ENCODE data around the gene SIRPG. TPM values are rescaled to one million over a fixed set of nuclear protein-coding genes. Genes with fewer than 3 reads are reported as not detected.
"Not testable (repeated sequence)": the region's sequence is repeated elsewhere in the genome, so short reads cannot be mapped to it uniquely, and the experiment has no call there.

Gene SIRPG
- total and polyA plus RNA-seq, 5 donors = 0.19 to 0.29 (median 0.20) TPM; not detected in 2

DNA sequence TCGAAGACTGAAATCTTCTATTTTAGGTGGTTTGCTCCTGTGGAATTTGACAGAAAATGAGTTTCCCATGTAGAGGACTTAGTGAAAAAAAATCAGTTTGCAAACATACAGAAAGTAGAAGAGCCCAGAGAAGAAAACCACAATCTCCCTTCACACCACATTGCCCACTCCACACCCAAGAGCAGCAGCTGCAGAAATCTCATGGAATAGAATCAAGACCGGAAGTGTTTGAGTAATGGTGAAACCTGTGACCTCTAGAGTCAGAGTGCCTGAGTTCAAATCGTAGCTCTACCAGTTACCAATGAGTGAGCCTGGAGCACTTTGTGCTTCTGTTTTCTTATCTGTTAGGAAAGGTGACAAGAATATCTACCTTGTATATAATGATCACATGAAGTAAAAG, 4.6 kb downstream of the SIRPG start:
- ATAC-seq = no peak
- WGBS = 63% methylated on average over 3 of the region's 3 CpGs
- H3K27me3 ChIP-seq (ENCODE audit: control insufficient read depth, insufficient read depth) = no peaks in the 10 kb centered on the region

DNA sequence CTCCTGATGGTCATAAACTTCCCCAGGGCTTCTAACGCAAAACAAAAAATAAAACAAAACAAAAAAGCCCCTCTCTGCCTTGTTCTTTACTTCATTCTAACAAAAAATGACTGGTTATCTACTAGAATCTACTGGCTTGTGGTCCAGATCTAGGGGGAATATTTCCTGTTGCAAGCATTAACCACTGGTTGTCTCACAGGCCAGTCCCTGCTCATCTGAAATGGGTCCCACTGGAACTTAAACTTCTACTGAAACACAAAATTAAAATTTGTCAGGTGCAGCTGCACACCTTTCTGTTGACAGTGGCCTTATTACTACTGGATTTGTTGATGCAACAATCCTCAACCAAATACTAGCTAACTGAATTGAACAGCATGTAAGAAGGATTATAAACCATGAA, 5.5 kb downstream of the SIRPG start:
- 54% methylated on average over 1 of the region's 1 CpG for WGBS
- no peaks in the 10 kb centered on the region for H3K4me1 ChIP-seq (ENCODE audit: control insufficient read depth, insufficient read depth, low read length)
- H3K27ac ChIP-seq (ENCODE audit: low read length) = no peak overlapping the region
- intact Hi-C loops (cut with DNase I) = no loop called here
- no peaks in the 10 kb centered on the region for H3K9me3 ChIP-seq (ENCODE audit: control insufficient read depth, low read length)
- ATAC-seq (no peak), DNase-seq (no peak)
- H3K27me3 ChIP-seq (ENCODE audit: control insufficient read depth, insufficient read depth) = no peaks in the 10 kb centered on the region
- H3K4me3 ChIP-seq (ENCODE audit: low read length) = no peak overlapping the region

More for the DNA sequence above, 4.6 kb downstream of the SIRPG start:
- intact Hi-C loops (cut with DNase I) = no loop called here
- Histone ChIP-seq H3K27ac (ENCODE audit: low read length) (no peak overlapping the region), H3K4me3 (ENCODE audit: low read length) (no peak overlapping the region), H3K4me1 (ENCODE audit: control insufficient read depth, insufficient read depth, low read length) (no peaks in the 10 kb centered on the region), H3K9me3 (ENCODE audit: control insufficient read depth, low read length) (no peaks in the 10 kb centered on the region)
- no peak for DNase-seq

DNA sequence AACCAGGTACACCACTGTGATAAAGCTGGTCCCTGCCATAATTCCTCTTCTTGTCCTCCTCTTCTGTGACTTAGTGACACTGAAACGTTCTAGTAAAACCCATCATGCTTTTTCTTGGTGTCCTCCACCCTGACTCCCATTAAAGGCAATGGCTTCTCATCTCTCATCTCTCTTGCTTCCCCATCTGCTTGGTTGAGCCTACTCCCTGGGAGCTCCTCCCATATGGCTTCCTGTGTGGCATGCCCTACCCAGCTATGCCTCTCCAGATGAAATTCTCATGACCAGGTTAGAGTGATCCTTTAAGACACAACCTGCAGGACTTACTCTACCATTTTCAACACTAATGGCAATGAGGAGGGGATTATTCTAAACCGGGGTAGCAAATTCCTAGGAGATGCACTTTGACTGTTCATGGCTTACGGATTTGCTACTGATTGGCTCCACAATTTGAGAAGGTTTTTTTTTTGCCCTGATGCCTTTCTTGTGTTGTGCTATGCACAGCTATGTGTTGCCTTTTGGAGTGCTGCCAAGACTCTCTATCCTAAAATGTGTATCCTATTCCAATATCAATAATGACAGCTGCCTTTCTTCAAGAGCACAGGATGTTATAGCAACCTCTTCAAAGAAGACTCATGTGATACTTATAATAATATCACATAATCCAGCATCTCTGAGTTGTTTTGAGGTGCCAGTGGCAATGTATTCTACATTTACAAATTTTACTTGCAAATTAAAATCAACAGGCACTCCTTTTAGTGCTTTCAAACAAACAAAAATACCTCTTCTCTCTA, 6.1 kb downstream of the SIRPG start:
- Histone ChIP-seq H3K4me1 (ENCODE audit: control insufficient read depth, insufficient read depth, low read length) (no peaks in the 10 kb centered on the region), H3K9me3 (ENCODE audit: control insufficient read depth, low read length) (no peaks in the 10 kb centered on the region), H3K4me3 (ENCODE audit: low read length) (no peak overlapping the region), H3K27me3 (ENCODE audit: control insufficient read depth, insufficient read depth) (no peaks in the 10 kb centered on the region), H3K27ac (ENCODE audit: low read length) (no peak overlapping the region)
- 58% methylated on average over 3 of the region's 3 CpGs for WGBS
- no peak for ATAC-seq
- DNase-seq = no peak
- intact Hi-C loops (cut with DNase I) = no loop called here

DNA sequence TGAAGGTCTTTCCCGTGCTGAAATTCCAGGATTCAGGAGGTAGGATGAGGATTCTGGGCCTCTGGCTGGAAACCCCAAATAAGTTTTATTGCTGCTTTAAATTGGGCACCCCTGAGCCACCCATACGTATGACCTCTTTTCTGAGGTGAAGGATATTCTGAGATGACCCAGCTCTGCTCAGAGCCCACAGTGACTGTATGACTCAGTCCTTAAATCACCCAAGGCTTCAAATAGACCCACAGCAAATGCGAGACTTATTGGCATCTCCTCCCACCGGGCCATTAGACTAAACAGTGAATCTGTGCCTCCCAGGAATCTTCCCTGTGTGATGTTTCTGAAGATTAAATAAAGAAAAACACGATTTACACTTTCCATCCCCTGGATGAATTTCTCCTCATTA, 9.5 kb downstream of the SIRPG start:
- WGBS = 69% methylated on average over 5 of the region's 5 CpGs
- Histone ChIP-seq H3K27me3 (ENCODE audit: control insufficient read depth, insufficient read depth) (no peaks in the 10 kb centered on the region), H3K4me3 (ENCODE audit: low read length) (no peak overlapping the region), H3K9me3 (ENCODE audit: control insufficient read depth, low read length) (no peaks in the 10 kb centered on the region), H3K27ac (ENCODE audit: low read length) (no peak overlapping the region), H3K4me1 (ENCODE audit: control insufficient read depth, insufficient read depth, low read length) (no peaks in the 10 kb centered on the region)
- intact Hi-C loops (cut with DNase I) = no loop called here
- ATAC-seq = no peak
- no peak for DNase-seq

DNA sequence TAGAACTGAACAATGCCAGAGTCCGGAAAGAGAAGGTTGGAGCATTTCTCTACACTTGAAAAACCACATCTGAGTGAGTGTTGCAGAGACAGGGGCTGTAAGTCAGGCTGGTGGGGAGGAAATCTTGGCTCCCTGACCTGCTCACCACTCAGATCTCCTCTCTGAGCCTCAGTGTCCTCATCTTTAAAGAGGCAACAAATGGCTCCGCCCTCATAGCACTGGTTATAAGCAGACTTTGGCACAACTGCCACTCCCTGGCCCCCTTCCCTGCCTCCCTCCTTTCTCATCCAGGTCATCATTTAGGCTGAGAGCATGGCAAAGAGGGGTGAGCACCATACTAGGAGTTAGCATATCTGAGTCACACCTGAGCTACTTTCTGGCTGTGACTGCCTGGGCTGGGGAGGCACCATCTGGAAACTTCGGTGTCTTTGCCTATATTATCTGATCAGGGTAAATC, 10.6 kb downstream of the SIRPG start:
- ATAC-seq (no peak), DNase-seq (no peak)
- no peaks in the 10 kb centered on the region for H3K4me1 ChIP-seq (ENCODE audit: control insufficient read depth, insufficient read depth, low read length)
- no peak overlapping the region for H3K27ac ChIP-seq (ENCODE audit: low read length)
- H3K9me3 ChIP-seq (ENCODE audit: control insufficient read depth, low read length) = no peaks in the 10 kb centered on the region
- H3K4me3 ChIP-seq (ENCODE audit: low read length) = no peak overlapping the region
- no peaks in the 10 kb centered on the region for H3K27me3 ChIP-seq (ENCODE audit: control insufficient read depth, insufficient read depth)
- WGBS = 89% methylated on average over 3 of the region's 3 CpGs
- intact Hi-C loops (cut with DNase I) = no loop called here

DNA sequence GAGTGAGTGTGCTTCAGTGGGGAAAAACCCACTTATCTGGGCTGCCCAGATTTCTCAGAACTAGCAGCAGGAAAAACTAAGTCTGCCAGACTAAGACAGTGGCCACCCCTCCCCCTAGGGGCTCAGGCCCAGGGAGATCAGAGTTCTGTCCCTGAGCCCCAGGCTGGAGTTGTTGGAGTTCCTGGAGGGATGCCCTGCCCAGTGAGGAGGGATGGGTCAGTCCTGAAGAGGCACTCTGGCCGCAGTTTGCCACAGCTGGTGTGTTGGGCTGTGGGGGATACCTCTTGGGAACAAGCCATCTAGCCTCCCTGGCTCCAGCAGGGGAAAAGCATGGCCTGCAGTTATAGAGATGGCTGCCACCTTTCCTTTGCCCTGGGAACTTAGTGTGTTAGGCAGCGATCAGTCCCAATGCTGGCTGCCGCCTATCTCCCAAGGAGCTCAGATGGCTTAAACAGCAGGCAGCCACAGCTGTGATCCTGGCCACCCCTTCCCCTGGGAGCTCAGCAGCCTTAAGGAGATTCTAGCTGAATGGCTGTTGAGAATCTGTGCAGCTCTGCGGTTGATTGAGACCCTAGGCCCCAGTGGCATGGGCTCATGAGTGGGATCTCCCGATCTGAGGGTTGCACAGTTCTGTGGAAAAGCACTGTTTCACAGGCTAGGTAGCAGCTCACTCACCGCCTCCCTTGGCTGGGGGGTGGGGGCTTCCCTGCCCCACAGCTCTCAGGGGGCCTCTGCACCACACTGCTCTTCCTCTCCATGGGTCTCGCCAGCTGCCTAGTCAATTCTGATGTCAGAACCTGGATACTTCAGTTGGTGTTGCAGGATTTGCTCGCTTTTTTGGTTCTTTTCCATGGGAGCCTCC, 13.2 kb downstream of the SIRPG start:
- 86% methylated on average over 8 of the region's 8 CpGs for WGBS
- Histone ChIP-seq H3K27ac (ENCODE audit: low read length) (no peak overlapping the region), H3K4me3 (ENCODE audit: low read length) (no peak overlapping the region), H3K9me3 (ENCODE audit: control insufficient read depth, low read length) (no peaks in the 10 kb centered on the region), H3K27me3 (ENCODE audit: control insufficient read depth, insufficient read depth) (no peaks in the 10 kb centered on the region), H3K4me1 (ENCODE audit: control insufficient read depth, insufficient read depth, low read length) (no peaks in the 10 kb centered on the region)
- intact Hi-C loops (cut with DNase I) = no loop called here
- DNase-seq (no peak), ATAC-seq (no peak)

DNA sequence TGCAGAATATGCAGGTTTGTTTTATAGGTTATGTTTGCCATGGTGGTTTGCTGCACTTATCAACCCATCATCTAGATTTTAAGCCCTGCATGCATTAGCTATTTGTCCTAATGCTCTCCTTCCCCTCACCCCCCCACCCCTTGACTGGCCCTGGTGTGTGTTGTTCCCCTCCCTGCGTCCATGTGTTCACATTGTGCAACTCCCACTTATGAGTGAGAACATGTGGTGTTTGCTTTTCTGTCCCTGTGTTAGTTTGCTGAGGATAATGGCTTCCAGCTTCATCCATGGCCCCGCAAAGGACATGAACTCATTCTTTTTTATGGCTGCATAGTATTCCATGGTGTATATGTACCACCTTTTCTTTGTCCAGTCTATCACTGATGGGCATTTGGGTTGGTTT, 18.9 kb downstream of the SIRPG start:
- H3K27ac ChIP-seq (ENCODE audit: low read length); H3K4me3 ChIP-seq (ENCODE audit: low read length); H3K4me1 ChIP-seq (ENCODE audit: control insufficient read depth, insufficient read depth, low read length); DNase-seq; H3K9me3 ChIP-seq (ENCODE audit: control insufficient read depth, low read length); ATAC-seq; H3K27me3 ChIP-seq (ENCODE audit: control insufficient read depth, insufficient read depth); intact Hi-C loops (cut with DNase I): not testable (repeated sequence)
- WGBS = 89% methylated on average over 2 of the region's 2 CpGs

DNA sequence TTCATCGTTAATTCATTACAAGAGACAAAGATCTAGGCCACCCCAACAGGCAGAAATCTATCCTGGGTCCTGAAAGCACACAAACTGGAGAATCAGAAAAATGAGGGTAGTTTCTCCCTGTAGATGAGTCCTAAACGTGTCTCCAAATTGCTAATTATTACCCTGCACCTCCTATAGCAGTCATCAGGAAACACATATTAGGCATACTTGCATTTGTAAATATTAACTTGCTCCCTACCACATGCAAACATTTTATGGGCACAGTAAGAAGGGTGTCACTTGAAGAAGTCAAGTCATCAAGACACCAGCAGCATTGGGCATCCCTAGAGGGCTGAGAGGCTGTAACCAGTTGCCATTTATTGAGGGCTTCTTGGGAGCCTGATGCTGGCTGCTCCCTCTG, 19.8 kb downstream of the SIRPG start:
- 79% methylated on average over 2 of the region's 2 CpGs for whole genome bisulfite sequencing
- Histone ChIP-seq H3K9me3 (ENCODE audit: control insufficient read depth, low read length) (no peaks in the 10 kb centered on the region), H3K27me3 (ENCODE audit: control insufficient read depth, insufficient read depth) (no peaks in the 10 kb centered on the region), H3K27ac (ENCODE audit: low read length) (no peak overlapping the region), H3K4me1 (ENCODE audit: control insufficient read depth, insufficient read depth, low read length) (no peaks in the 10 kb centered on the region), H3K4me3 (ENCODE audit: low read length) (no peak overlapping the region)
- DNase-seq = no peak
- intact Hi-C loops (cut with DNase I) = no loop called here
- no peak for ATAC-seq

DNA sequence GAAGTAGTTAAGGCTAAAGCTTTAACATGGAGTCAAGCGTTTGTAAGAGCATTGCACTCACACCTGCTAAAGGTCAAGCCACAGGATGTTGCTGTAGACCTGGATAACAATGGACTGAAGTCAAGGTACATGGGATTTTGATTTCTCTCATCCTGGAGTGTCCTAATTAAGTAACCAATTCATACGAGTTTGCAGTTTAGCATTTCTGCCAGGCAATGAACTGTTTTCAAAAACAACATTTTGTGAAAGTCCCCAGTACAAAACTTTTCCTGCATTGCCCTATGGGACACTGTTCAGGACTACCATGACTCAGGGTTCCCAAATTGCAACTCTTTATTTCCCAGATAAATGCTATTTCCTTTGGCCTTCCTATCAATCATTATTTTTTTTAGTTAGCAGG, 20.4 kb downstream of the SIRPG start:
- H3K27ac ChIP-seq (ENCODE audit: low read length) = no peak overlapping the region
- intact Hi-C loops (cut with DNase I) = no loop called here
- H3K27me3 ChIP-seq (ENCODE audit: control insufficient read depth, insufficient read depth) = no peaks in the 10 kb centered on the region
- H3K4me3 ChIP-seq (ENCODE audit: low read length) = no peak overlapping the region
- H3K4me1 ChIP-seq (ENCODE audit: control insufficient read depth, insufficient read depth, low read length) = no peaks in the 10 kb centered on the region
- H3K9me3 ChIP-seq (ENCODE audit: control insufficient read depth, low read length) = no peaks in the 10 kb centered on the region
- DNase-seq (no peak), ATAC-seq (no peak)
- 43% methylated on average over 2 of the region's 2 CpGs for WGBS

DNA sequence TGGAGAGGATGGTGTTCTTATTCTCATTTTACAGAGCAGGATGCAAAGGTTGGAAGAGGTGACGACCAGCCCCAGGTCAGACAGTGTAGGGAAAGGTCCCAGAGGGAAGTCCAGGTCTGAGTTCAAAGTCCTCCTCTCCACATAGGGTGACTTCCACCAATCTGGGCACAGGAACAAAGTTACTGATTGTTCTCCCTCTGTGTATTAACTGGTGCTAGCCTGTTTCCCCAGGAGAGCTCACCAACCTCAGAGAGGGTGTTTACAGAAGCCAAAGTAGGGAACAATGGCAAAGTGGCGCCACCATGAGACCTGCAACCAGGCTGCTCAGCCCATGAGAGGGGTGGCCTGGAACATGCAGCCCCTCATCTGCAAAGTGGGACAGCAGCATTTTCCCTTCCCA, 21.0 kb downstream of the SIRPG start:
- Histone ChIP-seq H3K27me3 (ENCODE audit: control insufficient read depth, insufficient read depth) (no peaks in the 10 kb centered on the region), H3K27ac (ENCODE audit: low read length) (no peak overlapping the region), H3K4me1 (ENCODE audit: control insufficient read depth, insufficient read depth, low read length) (no peaks in the 10 kb centered on the region), H3K4me3 (ENCODE audit: low read length) (no peak overlapping the region), H3K9me3 (ENCODE audit: control insufficient read depth, low read length) (no peaks in the 10 kb centered on the region)
- ATAC-seq = no peak
- intact Hi-C loops (cut with DNase I) = no loop called here
- WGBS = 76% methylated on average over 2 of the region's 2 CpGs
- no peak for DNase-seq

DNA sequence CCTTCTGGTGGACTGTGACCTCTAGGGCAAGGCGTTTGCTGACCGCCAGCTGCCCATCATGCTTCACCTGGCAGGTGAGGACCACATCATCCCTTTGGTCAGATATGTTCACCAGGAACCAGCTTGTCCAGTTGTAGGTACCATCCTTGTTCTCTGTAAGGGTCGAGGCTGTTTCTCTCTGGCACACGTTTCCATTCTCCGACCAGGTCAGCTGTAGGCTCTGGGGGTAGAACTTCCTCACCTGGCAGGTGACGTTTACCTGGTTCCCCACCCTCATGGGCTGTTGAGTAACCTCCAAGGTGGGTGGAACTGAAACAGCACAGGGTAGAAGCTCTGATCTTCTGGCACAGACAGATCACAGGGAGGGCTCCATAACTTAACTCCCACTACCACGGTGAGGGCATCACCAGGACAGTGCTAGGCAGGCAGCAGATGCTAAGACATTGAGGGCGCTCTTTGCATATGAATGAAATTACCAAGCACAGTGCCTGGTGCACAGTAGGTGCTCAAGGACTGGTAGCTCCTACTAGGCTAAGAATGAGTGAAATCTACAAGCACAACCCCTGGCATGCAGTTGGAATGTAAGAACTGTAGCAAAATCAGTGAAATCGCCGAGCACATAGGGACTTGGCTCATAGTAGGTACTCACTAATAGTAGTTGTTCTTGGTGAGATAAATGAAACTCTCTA, 22.1 kb downstream of the SIRPG start:
- intact Hi-C loops (cut with DNase I) = no loop called here
- no peaks in the 10 kb centered on the region for H3K9me3 ChIP-seq (ENCODE audit: control insufficient read depth, low read length)
- H3K4me1 ChIP-seq (ENCODE audit: control insufficient read depth, insufficient read depth, low read length) = no peaks in the 10 kb centered on the region
- 79% methylated on average over 10 of the region's 10 CpGs for WGBS
- no peak overlapping the region for H3K4me3 ChIP-seq (ENCODE audit: low read length)
- no peaks in the 10 kb centered on the region for H3K27me3 ChIP-seq (ENCODE audit: control insufficient read depth, insufficient read depth)
- no peak overlapping the region for H3K27ac ChIP-seq (ENCODE audit: low read length)
- ATAC-seq (no peak), DNase-seq (no peak)

Measured in right cardiac atrium (tissue), 5 donors.